GM23338 (cell line): ENCODE data around the gene ADGRV1. TPM values are rescaled to one million over a fixed set of nuclear protein-coding genes. Genes with fewer than 3 reads are reported as not detected.

Experiments
- ATAC-seq: fragments of 200-7000 bp; cut with Tn5 transposase; 3 replicates; pipeline ENCODE4 v1.9.1; 2020
- DNase-seq: peaks from one replicate; pipeline ENCODE4 v3.0.0-alpha.2; 2015; ENCODE audit warnings: low spot score
- H2AFZ ChIP-seq: fragments of 200-600 bp; sonication (generic); 2 replicates; pipeline ENCODE4 v1.8.0; 2016; ENCODE audit warnings: antibody characterized with exemption, mild to moderate bottlenecking, moderate library complexity
- H3F3A ChIP-seq: fragments of 200-600 bp; sonication (generic); replicated peaks from 2 replicates; pipeline ENCODE4 v1.8.0; 2017; ENCODE audit warnings: antibody characterized with exemption, mixed run types, low read depth
- H3K27ac ChIP-seq: fragments of 200-600 bp; sonication (generic); 2 replicates; pipeline ENCODE4 v1.6.1; 2016; ENCODE audit warnings: low read depth
- H3K27me3 ChIP-seq: fragments of 200-600 bp; sonication (generic); 2 replicates; pipeline ENCODE4 v1.8.0; 2016; ENCODE audit warnings: mild to moderate bottlenecking, mixed run types, moderate library complexity; ENCODE audit not compliant: insufficient read depth
- H3K36me3 ChIP-seq: fragments of 200-600 bp; sonication (generic); 2 replicates; pipeline ENCODE4 v1.8.0; 2016; ENCODE audit warnings: mild to moderate bottlenecking; ENCODE audit not compliant: insufficient read depth
- H3K4me1 ChIP-seq: fragments of 200-600 bp; sonication (generic); 2 replicates; pipeline ENCODE4 v1.8.0; 2016; ENCODE audit warnings: mild to moderate bottlenecking, moderate library complexity; ENCODE audit not compliant: insufficient read depth
- H3K4me2 ChIP-seq: fragments of 200-600 bp; sonication (generic); 2 replicates; pipeline ENCODE4 v1.7.1; 2017; ENCODE audit warnings: mixed run types
- H3K4me3 ChIP-seq: fragments of 200-600 bp; sonication (generic); 2 replicates; pipeline ENCODE4 v1.6.1; 2016; ENCODE audit warnings: mixed run types
- H3K79me2 ChIP-seq: fragments of 200-600 bp; sonication (generic); replicated peaks from 2 replicates; pipeline ENCODE4 v1.8.0; 2017; ENCODE audit warnings: mild to moderate bottlenecking; ENCODE audit not compliant: insufficient read depth
- H3K9me2 ChIP-seq: fragments of 200-600 bp; sonication (generic); 2 replicates; pipeline ENCODE4 v1.8.0; 2017; ENCODE audit not compliant: insufficient read depth
- H4K20me1 ChIP-seq: fragments of 200-600 bp; sonication (generic); replicated peaks from 2 replicates; pipeline ENCODE4 v1.8.0; 2017; ENCODE audit warnings: mild to moderate bottlenecking; ENCODE audit not compliant: insufficient read depth
- H3K27ac Mint-ChIP-seq: 2 replicates; pipeline ENCODE4 v1.8.0; 2020; ENCODE audit warnings: inconsistent platforms, mild to moderate bottlenecking, moderate library complexity, mixed read lengths
- H3K27me3 Mint-ChIP-seq: 3 replicates; pipeline ENCODE4 v1.8.0; 2022; ENCODE audit warnings: low read depth, mild to moderate bottlenecking, moderate library complexity, mixed read lengths, inconsistent platforms; ENCODE audit not compliant: insufficient read depth, poor library complexity
- H3K36me3 Mint-ChIP-seq: 3 replicates; pipeline ENCODE4 v1.8.0; 2021; ENCODE audit warnings: low read depth, mild to moderate bottlenecking, inconsistent platforms, moderate library complexity, mixed read lengths
- H3K4me1 Mint-ChIP-seq: 3 replicates; pipeline ENCODE4 v1.8.0; 2020; ENCODE audit warnings: mild to moderate bottlenecking, inconsistent platforms, mixed read lengths
- H3K4me3 Mint-ChIP-seq: 3 replicates; pipeline ENCODE4 v1.8.0; 2021; ENCODE audit warnings: moderate library complexity, mild to moderate bottlenecking, inconsistent platforms, mixed read lengths
- H3K9me3 Mint-ChIP-seq: 3 replicates; pipeline ENCODE4 v1.8.0; 2020; ENCODE audit warnings: moderate library complexity, mild to moderate bottlenecking, inconsistent platforms, mixed read lengths
- CREB1 ChIP-seq: fragments of 250-450 bp; sonication (Bioruptor Pico); IDR thresholded peaks from 2 replicates; pipeline ENCODE4 v1.5.0; 2020; ENCODE audit warnings: low read depth, mild to moderate bottlenecking, moderate library complexity
- EZH2 ChIP-seq: fragments of 200-600 bp; sonication (generic); IDR thresholded peaks from one replicate; pipeline ENCODE4 v1.8.0; 2017; ENCODE audit warnings: antibody characterized with exemption, mild to moderate bottlenecking, low read depth; ENCODE audit not compliant: unreplicated experiment
- EZH2phosphoT487 ChIP-seq: fragments of 200-600 bp; sonication (generic); IDR thresholded peaks from one replicate; pipeline ENCODE4 v1.8.1; 2018; ENCODE audit warnings: antibody characterized with exemption; ENCODE audit not compliant: unreplicated experiment
- JUNB ChIP-seq: IDR thresholded peaks from one replicate; pipeline ENCODE4 v1.6.1; 2016; ENCODE audit warnings: antibody characterized with exemption; ENCODE audit not compliant: unreplicated experiment
- NANOG ChIP-seq: IDR thresholded peaks from 2 replicates; pipeline ENCODE4 v1.6.1; 2016; ENCODE audit warnings: antibody characterized with exemption, borderline replicate concordance
- POLR2AphosphoS5 ChIP-seq: IDR thresholded peaks from 2 replicates; pipeline ENCODE4 v1.6.1; 2016; ENCODE audit warnings: antibody characterized with exemption, low read depth
- REST ChIP-seq: IDR thresholded peaks from one replicate; pipeline ENCODE4 v1.6.1; 2018; ENCODE audit warnings: antibody characterized with exemption; ENCODE audit not compliant: unreplicated experiment
- STAT1 ChIP-seq: IDR thresholded peaks from one replicate; pipeline ENCODE4 v1.6.1; 2016; ENCODE audit warnings: antibody characterized with exemption; ENCODE audit not compliant: unreplicated experiment
- ZNF114 ChIP-seq: fragments of 250-450 bp; sonication (Bioruptor Pico); IDR thresholded peaks from 2 replicates; pipeline ENCODE4 v1.5.0; 2020; ENCODE audit warnings: mild to moderate bottlenecking, moderate library complexity
- ZNF331 ChIP-seq: fragments of 250-450 bp; sonication (Bioruptor Pico); IDR thresholded peaks from 2 replicates; pipeline ENCODE4 v1.5.0; 2020; ENCODE audit warnings: low read depth, mild to moderate bottlenecking, moderate library complexity
- ZNF462 ChIP-seq: fragments of 250-450 bp; sonication (Bioruptor Pico); IDR thresholded peaks from 2 replicates; pipeline ENCODE4 v1.5.0; 2020; ENCODE audit warnings: mild to moderate bottlenecking, moderate library complexity
- polyA plus RNA-seq: library from polyadenylated mRNA; unstranded; fragments of >200 nt; fragmentation: Nextera tagmentation; extraction: Ambion mirVana; gene quantifications from 2 replicates; pipeline ENCODE4 v1.2.1, GENCODE V29; 2016
- total RNA-seq: library from RNA; depleted of rRNA; stranded (reverse); fragments of >200 nt; shearing (Covaris generic); gene quantifications from 2 replicates; pipeline ENCODE4 v1.2.3, GENCODE V29; 2014
- TF ChIP-seq, protein P1 (sequence below): IDR thresholded peaks from 2 replicates; pipeline ENCODE4 v1.6.1; 2016; ENCODE audit warnings: antibody characterized with exemption
- TF ChIP-seq, protein P2 (sequence below), 2 experiments: fragments of 200-600 bp in 1 of 2; sonication (generic) in 1 of 2; conservative IDR thresholded peaks; 2 replicates each; pipeline versions ENCODE4 v1.5.1 to v1.6.1; 2016 to 2017; ENCODE audit warnings: antibody characterized with exemption in 2 of 2, low read depth in 2 of 2, mild to moderate bottlenecking in 2 of 2, moderate library complexity in 1 of 2

Gene ADGRV1
- total and polyA plus RNA-seq, 2 experiments from 2014 or later = 46.1 to 149 TPM

- TF ChIP-seq, protein P1, sequence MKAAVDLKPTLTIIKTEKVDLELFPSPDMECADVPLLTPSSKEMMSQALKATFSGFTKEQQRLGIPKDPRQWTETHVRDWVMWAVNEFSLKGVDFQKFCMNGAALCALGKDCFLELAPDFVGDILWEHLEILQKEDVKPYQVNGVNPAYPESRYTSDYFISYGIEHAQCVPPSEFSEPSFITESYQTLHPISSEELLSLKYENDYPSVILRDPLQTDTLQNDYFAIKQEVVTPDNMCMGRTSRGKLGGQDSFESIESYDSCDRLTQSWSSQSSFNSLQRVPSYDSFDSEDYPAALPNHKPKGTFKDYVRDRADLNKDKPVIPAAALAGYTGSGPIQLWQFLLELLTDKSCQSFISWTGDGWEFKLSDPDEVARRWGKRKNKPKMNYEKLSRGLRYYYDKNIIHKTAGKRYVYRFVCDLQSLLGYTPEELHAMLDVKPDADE = no peak
- TF ChIP-seq JUNB = no peak
Observed at GRCh38 chr5:90626493-90626892, 67.9 kb downstream of the ADGRV1 start (continued).

GRCh38 chr5:90628492-90628891, 69.9 kb downstream of the ADGRV1 start:
- H3K9me3 Mint-ChIP-seq = no peaks in the 10 kb centered on the region
- H3K4me3 ChIP-seq = no peak overlapping the region
- peaks cover 13% of the 10 kb centered on the region for H3K4me1 ChIP-seq
- H3K79me2 ChIP-seq = peaks cover 17% of the 10 kb centered on the region
- no peak overlapping the region for H3K4me2 ChIP-seq
- no peaks in the 10 kb centered on the region for H3K27me3 ChIP-seq
- no peaks in the 10 kb centered on the region for H3K27me3 Mint-ChIP-seq
- H3F3A ChIP-seq = 0 out of 2 replicates have a peak, but pooled peaks cover 4% of the 10 kb centered on the region
- no peaks in the 10 kb centered on the region for H4K20me1 ChIP-seq
- no peak overlapping the region for H3K27ac Mint-ChIP-seq
- peaks cover 18% of the 10 kb centered on the region; the same call in 1 of the 2 replicates for H3K36me3 ChIP-seq
- peaks cover 16% of the 10 kb centered on the region for H3K4me1 Mint-ChIP-seq
- no peak for ATAC-seq
- no peaks in the 10 kb centered on the region for H3K9me2 ChIP-seq
- H2AFZ ChIP-seq = no peak overlapping the region
- DNase-seq = no peak
- no peak overlapping the region for H3K27ac ChIP-seq
- no peak overlapping the region for H3K4me3 Mint-ChIP-seq
- peaks cover 43% of the 10 kb centered on the region for H3K36me3 Mint-ChIP-seq
- TF ChIP-seq, protein P2, sequence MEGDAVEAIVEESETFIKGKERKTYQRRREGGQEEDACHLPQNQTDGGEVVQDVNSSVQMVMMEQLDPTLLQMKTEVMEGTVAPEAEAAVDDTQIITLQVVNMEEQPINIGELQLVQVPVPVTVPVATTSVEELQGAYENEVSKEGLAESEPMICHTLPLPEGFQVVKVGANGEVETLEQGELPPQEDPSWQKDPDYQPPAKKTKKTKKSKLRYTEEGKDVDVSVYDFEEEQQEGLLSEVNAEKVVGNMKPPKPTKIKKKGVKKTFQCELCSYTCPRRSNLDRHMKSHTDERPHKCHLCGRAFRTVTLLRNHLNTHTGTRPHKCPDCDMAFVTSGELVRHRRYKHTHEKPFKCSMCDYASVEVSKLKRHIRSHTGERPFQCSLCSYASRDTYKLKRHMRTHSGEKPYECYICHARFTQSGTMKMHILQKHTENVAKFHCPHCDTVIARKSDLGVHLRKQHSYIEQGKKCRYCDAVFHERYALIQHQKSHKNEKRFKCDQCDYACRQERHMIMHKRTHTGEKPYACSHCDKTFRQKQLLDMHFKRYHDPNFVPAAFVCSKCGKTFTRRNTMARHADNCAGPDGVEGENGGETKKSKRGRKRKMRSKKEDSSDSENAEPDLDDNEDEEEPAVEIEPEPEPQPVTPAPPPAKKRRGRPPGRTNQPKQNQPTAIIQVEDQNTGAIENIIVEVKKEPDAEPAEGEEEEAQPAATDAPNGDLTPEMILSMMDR (conservative IDR thresholded peaks at IDR 0.05; ENCODE audit: low read depth in 2 of 2) = no peak
- TF ChIP-seq ZNF462 (CRISPR knock-in tag) (no peak), ZNF331 (CRISPR knock-in tag) (no peak), EZH2phosphoT487 (no peak), POLR2AphosphoS5 (no peak), EZH2 (no peak), REST (no peak), CREB1 (CRISPR knock-in tag) (no peak), STAT1 (no peak), NANOG (no peak), JUNB (no peak), ZNF114 (no peak)
